ENCODE results near the gene GARRE1.

The GARRE1 gene

DNA sequence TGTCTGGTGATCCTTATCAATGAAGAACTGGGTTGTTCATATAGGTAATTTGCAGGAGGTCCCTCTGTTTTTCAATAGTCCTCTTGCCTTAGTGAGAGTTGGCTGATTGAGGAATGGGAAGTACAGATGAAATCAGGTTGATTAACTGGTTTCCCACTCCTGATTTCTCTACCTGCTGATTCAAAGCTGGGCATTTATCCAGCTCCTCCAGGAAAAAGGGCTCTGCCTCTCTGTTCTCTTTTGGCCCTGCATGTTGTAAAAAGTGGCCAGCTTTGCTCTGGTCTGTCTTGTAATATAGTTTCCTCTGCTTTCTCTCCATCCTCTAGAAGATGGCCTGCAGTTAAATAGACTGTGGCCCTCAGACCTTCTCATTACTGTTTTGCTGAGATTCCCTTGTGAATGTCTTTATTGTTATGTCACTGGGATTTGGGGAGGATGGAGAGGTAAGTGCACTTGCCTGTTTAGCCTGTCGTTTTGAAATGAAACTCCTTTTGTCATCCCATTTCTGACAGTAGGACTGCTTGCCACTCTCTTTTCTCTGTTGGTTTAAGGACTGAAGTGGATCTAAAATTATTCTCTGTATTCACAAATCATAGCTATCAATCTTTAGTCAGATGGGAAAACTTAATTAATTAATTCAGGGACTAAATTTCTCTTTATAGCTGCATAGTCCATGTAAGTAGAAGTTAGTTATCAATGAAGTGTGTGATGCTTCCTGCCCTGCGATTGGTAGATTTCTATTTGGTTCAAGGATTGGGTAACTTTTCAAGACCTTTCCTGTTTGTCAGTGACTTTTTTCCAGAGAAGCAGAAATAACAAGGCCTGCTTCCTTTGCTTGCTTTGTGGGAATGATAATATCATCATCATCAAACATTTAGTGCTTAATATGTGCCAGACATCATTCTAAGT, 28.5 kb downstream of the GARRE1 start:
- TF ChIP-seq, protein P1, sequence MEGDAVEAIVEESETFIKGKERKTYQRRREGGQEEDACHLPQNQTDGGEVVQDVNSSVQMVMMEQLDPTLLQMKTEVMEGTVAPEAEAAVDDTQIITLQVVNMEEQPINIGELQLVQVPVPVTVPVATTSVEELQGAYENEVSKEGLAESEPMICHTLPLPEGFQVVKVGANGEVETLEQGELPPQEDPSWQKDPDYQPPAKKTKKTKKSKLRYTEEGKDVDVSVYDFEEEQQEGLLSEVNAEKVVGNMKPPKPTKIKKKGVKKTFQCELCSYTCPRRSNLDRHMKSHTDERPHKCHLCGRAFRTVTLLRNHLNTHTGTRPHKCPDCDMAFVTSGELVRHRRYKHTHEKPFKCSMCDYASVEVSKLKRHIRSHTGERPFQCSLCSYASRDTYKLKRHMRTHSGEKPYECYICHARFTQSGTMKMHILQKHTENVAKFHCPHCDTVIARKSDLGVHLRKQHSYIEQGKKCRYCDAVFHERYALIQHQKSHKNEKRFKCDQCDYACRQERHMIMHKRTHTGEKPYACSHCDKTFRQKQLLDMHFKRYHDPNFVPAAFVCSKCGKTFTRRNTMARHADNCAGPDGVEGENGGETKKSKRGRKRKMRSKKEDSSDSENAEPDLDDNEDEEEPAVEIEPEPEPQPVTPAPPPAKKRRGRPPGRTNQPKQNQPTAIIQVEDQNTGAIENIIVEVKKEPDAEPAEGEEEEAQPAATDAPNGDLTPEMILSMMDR (IDR thresholded peaks at IDR 0.05; ENCODE audit: insufficient read depth, missing control alignments) = no peak
- DNase-seq (ENCODE audit: insufficient read length, low spot score) (no peak), FAIRE-seq (no peak)

DNA sequence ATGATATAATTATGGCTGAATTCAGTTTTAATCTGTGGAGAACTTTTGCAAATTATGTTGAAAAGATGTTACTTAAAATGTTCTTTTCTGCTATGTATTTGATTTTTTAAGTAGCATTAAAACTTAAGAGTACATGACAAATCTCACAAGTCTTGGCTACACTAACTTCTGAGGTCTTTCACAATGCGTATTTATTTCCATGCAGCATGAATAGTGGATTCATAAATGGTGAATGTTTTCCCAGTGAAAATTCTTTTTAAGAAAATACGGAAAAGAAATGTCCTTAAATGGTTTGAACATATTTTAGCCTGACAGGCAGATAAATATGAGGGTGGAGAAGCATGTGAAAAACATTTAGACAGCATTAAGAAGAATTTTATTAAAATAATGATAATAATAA, 30.2 kb downstream of the GARRE1 start:
- DNase-seq (ENCODE audit: insufficient read length, low spot score) (no peak), FAIRE-seq (no peak)

DNA sequence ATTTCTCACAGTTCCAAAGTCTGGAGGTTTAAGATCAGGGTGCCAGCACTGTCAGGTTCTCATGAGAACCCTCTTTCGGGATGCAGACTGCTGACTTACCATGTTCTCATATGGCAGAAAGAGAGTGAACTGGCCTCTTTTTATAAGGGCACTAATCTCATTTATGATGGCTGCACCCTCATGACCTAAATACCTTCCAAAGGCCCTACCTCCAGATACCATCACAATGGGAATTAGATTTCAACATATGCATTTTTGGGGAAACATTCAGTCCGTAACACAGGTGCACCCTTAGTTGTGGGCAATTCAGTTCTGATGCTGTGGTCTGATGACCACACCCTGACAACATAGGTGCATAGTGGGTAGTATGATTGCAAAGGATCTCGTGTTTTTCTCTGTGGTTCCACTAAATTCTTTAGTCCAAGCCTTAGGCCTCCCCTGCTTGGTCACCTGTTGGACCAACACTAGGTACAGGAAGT, 33.3 kb downstream of the GARRE1 start:
- TF ChIP-seq, protein P1 (IDR thresholded peaks at IDR 0.05; ENCODE audit: insufficient read depth, missing control alignments) = no peak
- FAIRE-seq (no peak), DNase-seq (ENCODE audit: insufficient read length, low spot score) (no peak)

More for the DNA sequence above, 30.2 kb downstream of the GARRE1 start:
- TF ChIP-seq, protein P1 (IDR thresholded peaks at IDR 0.05; ENCODE audit: insufficient read depth, missing control alignments) = no peak

DNA sequence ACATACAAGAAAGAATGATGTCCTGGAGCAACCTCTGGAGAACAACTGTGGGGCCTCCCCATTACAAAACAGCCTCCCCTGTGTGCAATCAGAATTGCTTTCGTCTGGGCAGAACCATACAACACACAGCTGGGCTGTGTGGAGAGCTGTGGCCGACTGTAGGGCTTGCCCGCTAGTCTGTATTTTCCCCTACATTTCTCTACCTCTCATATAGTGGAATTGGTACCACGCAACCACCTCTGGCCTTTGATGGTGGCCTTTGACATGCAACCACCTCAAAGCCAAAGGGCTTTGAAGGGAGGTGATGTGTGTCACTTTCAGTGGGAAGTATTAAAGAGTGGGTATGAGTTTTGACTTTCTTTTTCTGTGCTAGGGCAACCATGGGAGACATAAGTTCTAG, 34.0 kb downstream of the GARRE1 start:
- FAIRE-seq (no peak), DNase-seq (ENCODE audit: insufficient read length, low spot score) (no peak)
- TF ChIP-seq, protein P1 (IDR thresholded peaks at IDR 0.05; ENCODE audit: insufficient read depth, missing control alignments) = no peak

DNA sequence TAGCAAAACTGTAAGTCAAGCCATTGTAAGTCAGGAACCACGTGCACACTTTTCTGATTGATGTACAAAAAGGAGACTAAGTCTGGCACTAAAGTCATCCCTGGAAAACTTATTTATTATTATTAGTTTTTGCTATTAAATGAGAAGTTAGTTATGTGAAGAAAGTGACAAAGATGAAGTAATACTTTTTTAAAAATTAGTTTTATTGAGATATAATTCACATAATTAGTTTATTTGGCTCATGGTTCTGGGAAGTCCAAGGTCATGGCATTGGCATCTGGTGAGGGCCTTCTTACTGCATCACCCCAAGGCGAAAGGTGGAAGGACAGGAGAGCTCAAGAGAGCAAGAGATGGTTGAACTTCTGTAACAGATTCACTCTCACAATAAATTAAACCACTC, 36.9 kb downstream of the GARRE1 start:
- DNase-seq (ENCODE audit: insufficient read length, low spot score) (no peak), FAIRE-seq (no peak)
- TF ChIP-seq, protein P1 (IDR thresholded peaks at IDR 0.05; ENCODE audit: insufficient read depth, missing control alignments) = no peak

DNA sequence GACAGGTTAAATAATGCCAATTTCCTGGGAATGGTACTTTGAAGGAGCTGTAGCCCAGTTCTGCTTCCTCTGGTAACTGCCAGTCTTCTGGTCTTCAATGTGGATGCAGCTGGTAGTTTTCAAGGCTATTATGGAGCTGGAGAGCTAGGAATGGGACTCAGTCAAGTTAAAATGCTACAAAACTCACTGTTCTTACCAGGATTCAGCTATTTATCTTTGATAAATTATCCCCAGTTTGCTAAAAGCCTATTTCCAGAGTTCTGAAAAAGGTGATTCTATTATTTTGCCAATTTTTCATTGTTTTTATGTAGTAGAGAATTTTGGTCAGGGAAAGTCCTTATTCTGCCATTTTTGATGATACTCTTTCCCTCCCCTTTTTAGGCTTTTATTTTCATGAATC, 40.7 kb downstream of the GARRE1 start:
- TF ChIP-seq, protein P1 (IDR thresholded peaks at IDR 0.05; ENCODE audit: insufficient read depth, missing control alignments) = no peak
- FAIRE-seq = no peak
- no peak for DNase-seq (ENCODE audit: insufficient read length, low spot score)
